NOMO-1 (cell line): ENCODE results near the gene STARD8.
A peak's percentile ranks its signal among the peaks of the same experiment; 100 is the strongest.

Experiments
- DNase-seq, 2 experiments: peaks; one replicate each; lab custom pipeline; 2025; ENCODE audit not compliant: unreplicated experiment in 2 of 2; lab: John Stamatoyannopoulos, UW

The STARD8 gene

DNA sequence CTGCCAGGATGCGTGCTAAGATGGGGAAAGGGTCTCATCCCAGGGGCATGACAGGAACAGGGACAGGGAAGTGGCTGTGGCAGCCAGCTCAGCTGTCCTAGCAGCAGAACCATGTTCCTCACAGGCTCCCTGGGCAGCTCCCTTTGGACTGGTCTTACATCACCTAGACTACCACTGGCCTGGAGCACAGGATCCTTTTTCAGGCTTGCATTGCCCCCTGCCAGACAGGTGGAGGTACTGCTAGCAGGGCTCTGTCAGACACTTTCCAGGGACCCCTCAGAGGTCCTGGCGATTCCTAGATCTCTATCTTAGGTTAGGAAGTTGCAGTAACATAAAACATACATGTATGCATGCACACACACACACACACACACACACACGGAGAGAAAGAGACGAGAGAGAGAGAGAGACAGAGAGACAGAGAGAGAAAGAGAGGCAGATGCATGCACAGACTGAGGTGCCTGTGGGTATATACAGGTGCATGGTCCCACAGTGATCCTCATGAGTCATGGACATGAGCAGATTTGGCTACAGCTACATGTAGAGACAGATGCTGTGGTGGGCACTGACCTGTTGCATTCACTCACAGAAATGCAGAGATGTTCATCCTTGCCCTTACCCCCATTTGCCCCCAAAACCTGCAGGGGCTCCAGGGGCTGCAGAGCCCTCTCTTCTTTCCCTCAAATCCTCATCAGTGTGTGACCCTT, 63.6 kb downstream of the STARD8 start:
- peak in 1 of 2 experiments; percentile 30 for DNase-seq

- DNase-seq = no peak
These were observed 64.4 kb downstream of the STARD8 start for GRCh38 chrX:68711845-68712244.

- no peak for DNase-seq
These were observed 67.4 kb downstream of the STARD8 start for GRCh38 chrX:68714856-68715255.

GRCh38 chrX:68717196-68717595, 69.7 kb downstream of the STARD8 start:
- DNase-seq = no peak

DNA sequence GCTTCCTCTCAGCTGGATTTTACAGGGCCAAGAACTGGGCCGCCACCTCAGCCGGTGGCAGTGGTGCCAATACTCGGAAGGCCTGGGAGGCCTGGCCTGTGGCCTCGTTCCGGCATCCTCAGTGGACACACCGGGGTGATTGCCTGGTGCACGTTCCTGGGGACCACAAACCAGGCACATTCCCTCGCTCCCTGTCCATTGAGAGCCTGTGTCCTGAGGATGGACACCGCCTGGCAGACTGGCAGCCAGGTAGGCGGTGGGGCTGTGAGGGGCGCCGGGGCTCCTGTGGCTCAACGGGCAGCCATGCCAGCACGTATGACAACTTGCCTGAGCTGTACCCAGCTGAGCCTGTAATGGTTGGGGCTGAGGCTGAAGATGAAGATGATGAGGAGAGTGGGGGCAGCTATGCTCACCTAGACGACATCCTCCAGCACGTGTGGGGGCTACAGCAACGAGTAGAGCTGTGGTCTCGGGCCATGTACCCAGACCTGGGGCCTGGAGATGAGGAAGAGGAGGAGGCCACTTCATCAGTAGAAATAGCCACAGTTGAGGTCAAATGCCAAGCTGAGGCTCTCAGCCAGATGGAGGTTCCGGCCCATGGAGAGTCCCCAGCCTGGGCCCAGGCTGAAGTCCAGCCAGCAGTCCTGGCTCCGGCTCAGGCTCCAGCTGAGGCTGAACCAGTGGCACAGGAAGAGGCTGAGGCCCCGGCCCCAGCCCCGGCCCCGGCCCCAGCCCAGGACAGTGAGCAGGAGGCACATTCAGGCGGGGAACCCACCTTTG, 70.4 kb downstream of the STARD8 start:
- DNase-seq = no peak

GRCh38 chrX:68718443-68718820, 71.0 kb downstream of the STARD8 start:
- DNase-seq = no peak

- no peak for DNase-seq
These were observed 71.9 kb downstream of the STARD8 start for GRCh38 chrX:68719181-68719903.

DNA sequence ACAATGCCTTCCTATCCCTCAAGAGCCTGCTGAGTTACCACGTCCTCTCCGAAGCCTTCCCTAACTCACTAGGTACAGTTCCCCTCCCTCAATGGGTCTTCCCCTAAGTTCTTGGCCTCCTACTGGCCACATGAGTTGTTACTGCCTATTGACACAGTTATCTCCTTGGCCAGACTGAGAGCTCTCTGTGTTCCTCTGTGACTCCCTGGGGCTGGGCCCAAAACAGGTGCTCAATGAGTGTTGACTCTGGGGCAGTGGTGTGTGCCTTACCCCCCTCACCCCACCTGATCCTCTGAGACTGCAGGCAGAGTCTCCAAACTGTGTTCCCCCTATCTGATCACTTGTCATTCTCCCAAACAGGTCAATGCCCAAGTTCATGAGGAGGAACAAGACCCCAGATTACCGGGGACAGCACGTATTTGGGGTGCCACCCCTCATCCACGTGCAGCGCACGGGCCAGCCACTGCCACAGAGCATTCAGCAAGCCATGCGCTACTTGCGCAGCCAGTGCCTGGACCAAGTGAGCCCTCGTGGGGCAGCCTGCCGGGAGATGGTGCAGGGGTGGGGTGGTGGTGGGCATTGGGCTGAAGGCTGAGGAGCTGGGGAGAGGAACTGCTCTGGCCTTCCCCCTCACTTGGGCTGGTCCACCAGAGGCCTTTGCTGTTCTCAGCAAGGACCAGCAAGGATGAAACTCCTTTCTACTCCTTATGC, 72.6 kb downstream of the STARD8 start:
- DNase-seq = no peak

GRCh38 chrX:68720851-68721250, 73.4 kb downstream of the STARD8 start:
- DNase-seq = no peak

- DNase-seq = no peak
These were observed 74.1 kb downstream of the STARD8 start for GRCh38 chrX:68721546-68721945.

DNA sequence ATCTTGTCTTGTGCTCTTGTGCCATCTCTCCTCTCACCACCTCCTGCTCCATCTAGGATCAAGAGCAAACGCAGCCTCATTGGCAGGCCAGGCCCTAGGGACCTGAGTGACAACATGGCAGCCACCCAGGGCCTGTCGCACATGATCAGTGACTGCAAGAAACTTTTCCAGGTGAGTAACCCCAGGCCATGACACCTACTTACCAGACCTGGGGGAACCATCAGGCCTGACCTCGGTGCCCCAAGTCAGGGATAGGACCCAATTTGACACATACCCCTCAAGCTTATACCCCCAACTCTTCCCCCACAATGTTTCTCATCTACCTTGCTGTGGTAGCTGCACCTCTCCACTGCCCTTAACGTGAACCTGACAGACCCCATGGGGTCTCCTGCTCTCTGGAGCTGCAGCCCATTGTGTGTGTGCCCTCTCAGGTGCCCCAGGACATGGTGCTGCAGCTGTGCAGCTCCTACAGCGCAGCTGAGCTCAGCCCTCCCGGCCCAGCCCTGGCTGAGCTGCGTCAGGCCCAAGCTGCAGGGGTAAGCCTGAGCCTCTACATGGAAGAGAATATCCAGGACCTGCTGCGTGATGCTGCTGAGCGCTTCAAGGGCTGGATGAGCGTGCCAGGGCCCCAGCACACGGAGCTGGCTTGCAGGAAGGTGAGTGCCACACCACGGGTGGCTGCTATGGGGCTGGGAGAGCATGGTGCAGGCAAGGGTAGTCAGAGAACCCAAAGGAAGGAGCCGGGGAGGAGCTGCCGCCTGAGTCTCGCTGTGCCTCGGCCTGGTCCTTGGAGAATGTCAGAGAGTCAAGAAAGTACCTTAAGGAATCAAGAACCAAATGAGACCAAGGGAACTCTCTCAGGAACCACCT, 74.8 kb downstream of the STARD8 start:
- DNase-seq = no peak

DNA sequence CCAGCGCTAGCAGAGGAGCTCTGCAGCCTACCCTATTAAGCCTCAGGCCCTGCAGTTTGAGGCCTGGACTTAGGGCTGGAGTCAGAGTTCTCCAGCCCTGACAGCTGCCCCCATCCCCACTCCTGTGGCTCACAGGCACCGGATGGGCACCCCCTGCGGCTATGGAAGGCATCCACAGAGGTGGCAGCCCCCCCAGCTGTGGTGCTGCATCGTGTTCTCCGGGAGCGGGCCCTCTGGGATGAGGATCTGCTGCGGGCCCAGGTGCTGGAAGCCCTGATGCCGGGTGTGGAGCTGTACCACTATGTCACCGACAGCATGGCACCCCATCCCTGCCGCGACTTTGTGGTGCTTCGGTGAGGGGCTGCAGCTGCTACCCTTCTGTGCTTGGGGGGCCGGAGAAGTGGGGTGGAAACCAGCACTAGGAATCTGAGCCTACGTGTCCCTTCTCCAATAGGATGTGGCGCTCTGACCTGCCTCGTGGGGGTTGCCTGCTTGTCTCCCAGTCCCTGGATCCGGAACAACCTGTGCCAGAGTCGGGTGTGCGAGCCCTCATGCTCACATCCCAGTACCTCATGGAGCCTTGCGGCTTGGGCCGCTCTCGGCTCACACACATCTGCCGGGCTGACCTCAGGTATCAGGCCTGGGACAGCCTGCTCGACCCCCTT, 76.2 kb downstream of the STARD8 start:
- DNase-seq = no peak

GRCh38 chrX:68724531-68725020, 77.1 kb downstream of the STARD8 start:
- DNase-seq = no peak

- DNase-seq = no peak
These were observed 78.4 kb downstream of the STARD8 start for GRCh38 chrX:68725756-68726365.

DNA sequence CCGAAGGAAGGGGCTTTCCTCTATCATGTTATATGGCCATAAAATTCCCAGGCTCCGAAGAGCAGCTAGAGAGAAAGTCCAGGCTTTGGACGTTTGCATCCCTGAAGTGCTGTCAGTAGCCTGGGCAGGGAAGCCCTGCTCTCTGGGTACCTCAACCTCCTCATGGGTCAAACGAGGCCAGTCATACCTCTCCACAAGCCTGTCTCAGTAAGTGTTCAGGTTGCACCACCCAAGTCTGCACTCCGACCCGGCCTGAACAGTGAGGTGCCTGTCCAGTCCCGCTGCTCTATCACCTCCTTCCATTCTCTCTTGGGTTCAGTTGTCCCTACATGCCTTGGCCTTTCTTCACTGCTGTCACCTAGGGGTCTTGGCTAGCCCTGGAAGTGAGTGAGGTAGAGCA, 78.9 kb downstream of the STARD8 start:
- DNase-seq = no peak

DNA sequence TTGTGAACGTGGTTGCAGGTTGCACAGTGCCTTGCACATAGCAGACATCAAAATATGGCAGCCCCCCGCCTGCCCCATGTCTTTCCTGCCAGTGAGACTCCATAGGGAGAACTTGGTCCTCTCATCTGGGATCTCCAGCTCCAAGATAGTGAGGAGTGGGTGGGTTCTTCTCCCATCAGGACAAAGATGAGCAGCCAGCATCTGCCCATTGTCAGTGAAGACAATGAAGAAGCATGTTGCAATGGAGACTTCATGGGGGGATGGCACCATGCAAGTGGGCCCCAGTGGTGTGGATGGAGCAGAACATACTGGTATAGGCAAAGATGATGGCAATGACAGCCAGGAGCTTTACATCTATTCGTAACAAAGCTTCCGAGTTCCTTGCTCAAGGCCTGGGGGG, 80.2 kb downstream of the STARD8 start:
- no peak for DNase-seq

GRCh38 chrX:68728186-68728585, 80.7 kb downstream of the STARD8 start:
- DNase-seq = no peak

- DNase-seq = no peak
These were observed 83.8 kb downstream of the STARD8 start for GRCh38 chrX:68731254-68731653.

- DNase-seq = peak; percentile 12 to 32
These were observed 85.5 kb downstream of the STARD8 start for GRCh38 chrX:68732906-68733493.
